HEK293 (cell line): Measurements from ENCODE around the gene SLC8A1.

Experiments used
- MYNN ChIP-seq: fragments of 450-650 bp; formaldehyde crosslinking; IDR thresholded peaks from 2 replicates; pipeline ENCODE4 v1.5.1; 2016; ENCODE audit warnings: missing biosample characterization, missing genetic modification characterization, borderline replicate concordance
- TF ChIP-seq, protein P1 (sequence below): fragments of 450-650 bp; formaldehyde crosslinking; IDR thresholded peaks from 2 replicates; pipeline ENCODE4 v1.5.1; 2016; ENCODE audit warnings: missing biosample characterization, missing genetic modification characterization

DNA sequence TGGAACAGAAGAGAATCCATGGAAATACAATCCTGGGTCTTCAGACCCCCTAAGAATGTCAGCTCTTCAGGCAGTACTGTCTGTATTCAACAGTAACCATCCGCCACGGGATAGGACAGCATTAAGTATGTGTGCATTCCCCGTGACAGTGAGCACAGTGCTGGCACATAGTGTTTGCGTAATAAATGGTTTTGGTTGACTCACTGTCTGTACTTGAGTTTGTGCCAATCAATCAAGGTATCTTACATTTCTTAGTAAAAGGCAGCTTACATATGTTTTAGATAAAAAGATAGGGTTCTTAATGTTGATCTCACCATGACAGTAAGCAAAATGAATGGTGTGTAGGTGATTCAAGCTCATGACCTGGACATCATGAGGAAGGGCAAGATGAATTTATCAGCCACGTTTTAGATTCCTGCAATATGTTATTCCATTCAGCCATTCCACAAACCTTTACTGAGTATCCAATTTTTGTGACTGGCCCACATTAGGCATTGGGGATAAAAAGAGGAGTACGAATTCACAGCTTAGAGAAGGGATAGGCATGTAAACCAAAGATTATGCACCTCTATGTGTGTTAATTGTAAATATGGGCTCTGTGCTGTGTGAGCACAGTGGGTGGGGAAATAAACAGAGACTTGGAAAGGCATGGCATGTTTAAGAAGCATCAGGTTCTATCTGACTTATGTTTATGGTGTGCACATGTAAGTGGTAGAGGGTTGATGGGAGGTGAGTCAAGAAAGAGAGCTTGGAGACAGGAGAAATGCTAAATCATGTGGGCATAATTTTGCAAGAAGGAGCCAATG is 258.8 kb downstream of the SLC8A1 start:
- TF ChIP-seq, protein P1, sequence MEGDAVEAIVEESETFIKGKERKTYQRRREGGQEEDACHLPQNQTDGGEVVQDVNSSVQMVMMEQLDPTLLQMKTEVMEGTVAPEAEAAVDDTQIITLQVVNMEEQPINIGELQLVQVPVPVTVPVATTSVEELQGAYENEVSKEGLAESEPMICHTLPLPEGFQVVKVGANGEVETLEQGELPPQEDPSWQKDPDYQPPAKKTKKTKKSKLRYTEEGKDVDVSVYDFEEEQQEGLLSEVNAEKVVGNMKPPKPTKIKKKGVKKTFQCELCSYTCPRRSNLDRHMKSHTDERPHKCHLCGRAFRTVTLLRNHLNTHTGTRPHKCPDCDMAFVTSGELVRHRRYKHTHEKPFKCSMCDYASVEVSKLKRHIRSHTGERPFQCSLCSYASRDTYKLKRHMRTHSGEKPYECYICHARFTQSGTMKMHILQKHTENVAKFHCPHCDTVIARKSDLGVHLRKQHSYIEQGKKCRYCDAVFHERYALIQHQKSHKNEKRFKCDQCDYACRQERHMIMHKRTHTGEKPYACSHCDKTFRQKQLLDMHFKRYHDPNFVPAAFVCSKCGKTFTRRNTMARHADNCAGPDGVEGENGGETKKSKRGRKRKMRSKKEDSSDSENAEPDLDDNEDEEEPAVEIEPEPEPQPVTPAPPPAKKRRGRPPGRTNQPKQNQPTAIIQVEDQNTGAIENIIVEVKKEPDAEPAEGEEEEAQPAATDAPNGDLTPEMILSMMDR: no peak
- no peak for TF ChIP-seq MYNN (tag by site-specific recombination)
